Astrocyte (in vitro differentiated cells and primary cell): ENCODE measurements around the gene SF3B3.

Experiments
- EZH2 ChIP-seq: IDR thresholded peaks from 2 replicates; pipeline ENCODE4 v1.6.1; 2012; ENCODE audit warnings: mild to moderate bottlenecking, low read length, inconsistent platforms; ENCODE audit not compliant: insufficient read depth
- TF ChIP-seq, protein P1 (sequence below): IDR thresholded peaks from 2 replicates; pipeline ENCODE4 v1.5.1; 2011; ENCODE audit warnings: low read depth, mild to moderate bottlenecking, inconsistent platforms, low read length, moderate library complexity; ENCODE audit not compliant: insufficient read depth

DNA sequence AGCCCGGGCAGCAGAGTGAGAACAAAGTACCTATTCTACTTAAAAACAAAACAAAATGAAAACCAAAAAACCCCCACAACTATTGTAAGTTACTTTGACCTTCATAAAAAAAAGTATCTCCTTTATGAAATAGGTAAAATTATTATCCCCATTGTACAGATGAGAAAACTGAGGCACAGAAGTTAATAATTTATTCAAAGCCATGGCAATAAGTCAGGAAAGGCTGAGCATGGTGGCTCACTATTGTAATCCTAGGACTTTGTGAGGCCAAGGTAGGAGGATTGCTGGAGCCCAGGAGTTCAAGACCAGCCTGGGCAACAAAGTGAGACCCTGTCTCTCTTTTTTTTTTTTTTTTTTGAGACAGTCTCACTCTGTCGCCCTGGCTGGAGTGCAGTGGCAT, 38.7 kb upstream of the SF3B3 start:
- TF ChIP-seq, protein P1, sequence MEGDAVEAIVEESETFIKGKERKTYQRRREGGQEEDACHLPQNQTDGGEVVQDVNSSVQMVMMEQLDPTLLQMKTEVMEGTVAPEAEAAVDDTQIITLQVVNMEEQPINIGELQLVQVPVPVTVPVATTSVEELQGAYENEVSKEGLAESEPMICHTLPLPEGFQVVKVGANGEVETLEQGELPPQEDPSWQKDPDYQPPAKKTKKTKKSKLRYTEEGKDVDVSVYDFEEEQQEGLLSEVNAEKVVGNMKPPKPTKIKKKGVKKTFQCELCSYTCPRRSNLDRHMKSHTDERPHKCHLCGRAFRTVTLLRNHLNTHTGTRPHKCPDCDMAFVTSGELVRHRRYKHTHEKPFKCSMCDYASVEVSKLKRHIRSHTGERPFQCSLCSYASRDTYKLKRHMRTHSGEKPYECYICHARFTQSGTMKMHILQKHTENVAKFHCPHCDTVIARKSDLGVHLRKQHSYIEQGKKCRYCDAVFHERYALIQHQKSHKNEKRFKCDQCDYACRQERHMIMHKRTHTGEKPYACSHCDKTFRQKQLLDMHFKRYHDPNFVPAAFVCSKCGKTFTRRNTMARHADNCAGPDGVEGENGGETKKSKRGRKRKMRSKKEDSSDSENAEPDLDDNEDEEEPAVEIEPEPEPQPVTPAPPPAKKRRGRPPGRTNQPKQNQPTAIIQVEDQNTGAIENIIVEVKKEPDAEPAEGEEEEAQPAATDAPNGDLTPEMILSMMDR = no peak
- TF ChIP-seq EZH2 = no peak
